A549 treated with AZD9567 at 1 μM for 4 hours (cell line): ENCODE measurements around the gene PTCHD1. TPM values are rescaled to one million over a fixed set of nuclear protein-coding genes. Genes with fewer than 3 reads are reported as not detected.

ENCODE experiments used
- total RNA-seq: library from RNA; stranded (reverse); fragments of 200-300 nt; extraction: Qiagen RNA extraction; gene quantifications from 5 replicates; pipeline ENCODE4 v1.2.3, GENCODE V29; 2022; ENCODE audit not compliant: insufficient read depth

PTCHD1 gene
- total RNA-seq: not detected in 5 replicates

DNA sequence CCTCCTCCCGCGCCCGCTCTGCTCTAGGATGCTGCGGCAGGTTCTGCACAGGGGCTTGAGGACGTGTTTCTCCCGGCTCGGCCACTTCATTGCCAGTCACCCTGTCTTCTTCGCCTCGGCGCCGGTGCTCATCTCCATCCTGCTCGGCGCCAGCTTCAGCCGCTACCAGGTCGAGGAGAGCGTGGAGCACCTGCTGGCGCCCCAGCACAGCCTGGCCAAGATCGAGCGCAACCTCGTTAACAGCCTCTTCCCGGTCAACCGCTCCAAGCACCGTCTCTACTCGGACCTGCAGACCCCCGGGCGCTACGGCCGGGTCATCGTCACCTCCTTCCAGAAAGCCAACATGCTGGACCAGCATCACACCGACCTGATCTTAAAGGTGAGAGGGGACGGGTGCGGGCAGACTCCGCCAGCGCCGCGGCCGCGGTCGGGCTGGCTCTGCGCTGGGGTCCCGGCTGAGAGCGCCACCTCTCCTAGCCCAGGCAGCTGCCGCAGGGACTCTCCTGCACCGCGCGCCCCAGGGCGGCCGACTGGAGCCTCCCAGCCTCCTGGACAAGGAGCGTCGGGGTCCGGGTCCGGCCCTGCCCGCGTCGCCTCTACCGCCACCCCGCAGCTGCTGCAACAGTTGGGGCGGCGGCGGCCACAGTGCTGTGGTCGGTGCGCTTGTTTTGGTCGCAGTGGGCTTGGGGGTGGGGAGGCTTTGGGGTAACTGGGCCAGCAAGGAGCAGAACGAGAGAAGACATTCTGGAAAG lies at the start of gene PTCHD1:
Gene PTCHD1 (plus strand): TSS at position 2 of the 752 bp plus-strand sequence. CDS start 27 bp downstream, at position 29.

